B cell (primary cell): ENCODE data around the gene LAMP2. TPM values are rescaled to one million over a fixed set of nuclear protein-coding genes. Genes with fewer than 3 reads are reported as not detected.

Experiments used
- ATAC-seq: fragments of 200-7000 bp; cut with Tn5 transposase; one replicate; pipeline ENCODE4 v1.10.0; 2021; ENCODE audit warnings: low read depth, mild to moderate bottlenecking, moderate number of reproducible peaks, moderate library complexity
- CTCF ChIA-PET: fragments of 350-600 bp; sonication (Branson Sonifier 250); formaldehyde crosslinking; loops from one replicate; lab custom pipeline; 2021; ENCODE audit warnings: antibody characterized with exemption, inconsistent platforms; lab: Charles Lee
- POLR2A ChIA-PET: fragments of 350-600 bp; sonication (Branson Sonifier 250); formaldehyde crosslinking; loops from one replicate; lab custom pipeline; 2021; ENCODE audit warnings: antibody characterized with exemption; lab: Charles Lee
- DNase-seq: peaks from one replicate; pipeline ENCODE4 v3.0.0; 2013
- H2AFZ ChIP-seq: 2 replicates; pipeline ENCODE4 v1.6.1; 2012; ENCODE audit warnings: mild to moderate bottlenecking, low read depth, low read length; ENCODE audit not compliant: insufficient read depth, poor library complexity, severe bottlenecking
- H3K27ac ChIP-seq, 2 donors: 1 replicate in 1 of 2; 2 replicates in 1 of 2; pipeline ENCODE4 v1.5.1; 2012 to 2013; ENCODE audit warnings: low read length in 2 of 2, mild to moderate bottlenecking in 2 of 2, moderate library complexity in 1 of 2
- H3K27me3 ChIP-seq, 4 experiments: fragments of 200-600 bp in 1 of 4; sonication (generic) in 1 of 4; replicated peaks in 1 of 4; 1 replicate in 2 of 4; 2 replicates in 2 of 4; pipeline versions ENCODE4 v1.6.1 to v1.7.0; 2013 to 2016; ENCODE audit warnings: low read length in 3 of 4, mild to moderate bottlenecking in 2 of 4, mixed read lengths in 1 of 4, moderate library complexity in 1 of 4; ENCODE audit not compliant: insufficient read depth in 4 of 4, control insufficient read depth in 3 of 4; ENCODE audit errors: control extremely low read depth in 1 of 4
- H3K36me3 ChIP-seq, 2 experiments: replicated peaks in 1 of 2; 1 replicate in 1 of 2; 2 replicates in 1 of 2; pipeline versions ENCODE4 v1.6.1 to v1.7.1; 2013; ENCODE audit warnings: low read length in 1 of 2; ENCODE audit not compliant: insufficient read depth in 2 of 2, control insufficient read depth in 1 of 2; ENCODE audit errors: control extremely low read depth in 1 of 2, extremely low read depth in 1 of 2
- H3K4me1 ChIP-seq, 2 donors: fragments of 200-600 bp in 1 of 2; sonication (generic) in 1 of 2; 1 replicate in 1 of 2; 2 replicates in 1 of 2; pipeline versions ENCODE4 v1.5.1 to v1.6.1; 2013 to 2017; ENCODE audit warnings: low read length in 2 of 2; ENCODE audit not compliant: control insufficient read depth in 2 of 2, insufficient read depth in 2 of 2
- H3K4me2 ChIP-seq: replicated peaks from 2 replicates; pipeline ENCODE3; 2012; ENCODE audit warnings: mild to moderate bottlenecking, low read depth, low read length; ENCODE audit not compliant: poor library complexity, severe bottlenecking
- H3K4me3 ChIP-seq, 5 experiments: fragments of 200-600 bp in 1 of 5; sonication (generic) in 1 of 5; 1 replicate in 3 of 5; 2 replicates in 2 of 5; pipeline versions ENCODE4 v1.5.1 to v1.7.0; 2011 to 2016; ENCODE audit warnings: low read length in 4 of 5, mild to moderate bottlenecking in 4 of 5, low read depth in 2 of 5, control low read depth in 1 of 5, moderate library complexity in 1 of 5; ENCODE audit not compliant: insufficient read depth in 1 of 5; ENCODE audit errors: control extremely low read depth in 1 of 5, extremely low read depth in 1 of 5
- H3K79me2 ChIP-seq: fragments of 200-600 bp; sonication (generic); one replicate; pipeline ENCODE4 v1.6.0; 2016; ENCODE audit warnings: low read length; ENCODE audit not compliant: control insufficient read depth, insufficient read depth
- H3K9ac ChIP-seq: fragments of 200-600 bp; sonication (generic); 2 replicates; pipeline ENCODE4 v1.6.1; 2017; ENCODE audit warnings: mild to moderate bottlenecking, low read length, moderate library complexity
- H3K9me3 ChIP-seq, 3 donors: one replicate each; pipeline versions ENCODE4 v1.6.1 to v1.7.1; 2013; ENCODE audit warnings: low read length in 2 of 3; ENCODE audit not compliant: control insufficient read depth in 2 of 3, insufficient read depth in 1 of 3; ENCODE audit errors: control extremely low read depth in 1 of 3
- H4K20me1 ChIP-seq: 2 replicates; pipeline ENCODE4 v1.6.0; 2012; ENCODE audit warnings: mild to moderate bottlenecking, low read length; ENCODE audit not compliant: insufficient read depth, control insufficient read depth, poor library complexity, severe bottlenecking
- H3K27ac Mint-ChIP-seq: one replicate; pipeline ENCODE4 v1.8.0; 2021; ENCODE audit warnings: mixed read lengths
- H3K27me3 Mint-ChIP-seq: one replicate; pipeline ENCODE4 v1.8.0; 2021; ENCODE audit warnings: mixed read lengths
- H3K4me1 Mint-ChIP-seq: one replicate; pipeline ENCODE4 v1.8.0; 2021; ENCODE audit warnings: mixed read lengths
- H3K4me3 Mint-ChIP-seq: one replicate; pipeline ENCODE4 v1.8.0; 2021; ENCODE audit warnings: mixed read lengths
- H3K9me3 Mint-ChIP-seq: one replicate; pipeline ENCODE4 v1.8.0; 2022; ENCODE audit warnings: mixed read lengths; ENCODE audit not compliant: insufficient read depth
- CTCF ChIP-seq: fragments of 200-600 bp; IDR thresholded peaks from one replicate; pipeline ENCODE4 v1.8.0; 2022; ENCODE audit warnings: antibody characterized with exemption, mild to moderate bottlenecking
- EZH2 ChIP-seq: IDR thresholded peaks from 2 replicates; pipeline ENCODE4 v1.6.1; 2012; ENCODE audit warnings: borderline replicate concordance, low read depth, mild to moderate bottlenecking, moderate library complexity, low read length; ENCODE audit not compliant: insufficient read depth, poor library complexity, severe bottlenecking
- WGBS: methylation state at CpG from one replicate; pipeline ENCODE4 v1.1.5; 2013; ENCODE audit warnings: missing lambda C conversion rate; ENCODE audit not compliant: insufficient coverage; 5-methylcytosine and 5-hydroxymethylcytosine counted together
- intact Hi-C: fragments of 100-400 bp; cut with micrococcal nuclease; formaldehyde crosslinking; loops from one replicate; pipeline ENCODE4 v1.10.0; 2022
- polyA plus RNA-seq: library from polyadenylated mRNA; depleted of rRNA; stranded (reverse); fragments of >200 nt; gene quantifications from 2 replicates; pipeline ENCODE4 v1.2.3, GENCODE V29; 2012
- total RNA-seq, 2 donors: library from RNA; stranded (reverse); fragments of 120-200 nt in 1 of 2; gene quantifications; 1 replicate in 1 of 2; 2 replicates in 1 of 2; pipeline versions ENCODE4 v1.2.3 to v1.2.4, GENCODE V29; 2013 to 2022

LAMP2 gene
- total and polyA plus RNA-seq, 2 donors (not counting 1 experiment from before 2014, with no cell fraction given), result 11.2 to 37.1 TPM

- Mint-ChIP-seq H3K4me1 (peaks cover 44% of the 10 kb centered on the region), H3K27ac (no peak overlapping the region), H3K9me3 (no peaks in the 10 kb centered on the region), H3K27me3 (no peaks in the 10 kb centered on the region), H3K4me3 (no peak overlapping the region)
- H4K20me1 ChIP-seq, result peaks cover 5% of the 10 kb centered on the region
- no CpG with 5 or more reads among the region's 2 CpGs for WGBS
- H3K27ac ChIP-seq, result no peak overlapping the region
- intact Hi-C loops, result no loop called here
- no peak for DNase-seq
- H3K27me3 ChIP-seq, result no peaks in the 10 kb centered on the region
- no peak overlapping the region for H3K4me3 ChIP-seq
- H3K36me3 ChIP-seq, result no peaks in the 10 kb centered on the region
- ChIA-PET POLR2A (no interaction called here), CTCF (interaction anchor here (0.7 to 1.4 kb wide), 4 partner anchors 11 to 815 kb away, joined by 3 read pairs; no protein-coding TSS in a partner anchor)
- H3K4me1 ChIP-seq, result peaks cover 11 to 13% of the 10 kb centered on the region in 2 donors
- TF ChIP-seq EZH2 (no peak), CTCF (no peak)
- no peak overlapping the region for H3K4me2 ChIP-seq
- ATAC-seq, result no peak
- no peaks in the 10 kb centered on the region for H3K9me3 ChIP-seq
- peaks cover 37% of the 10 kb centered on the region for H3K79me2 ChIP-seq
- H3K9ac ChIP-seq, result no peak overlapping the region
- H2AFZ ChIP-seq, result no peak overlapping the region
These were observed 6.7 kb downstream of the LAMP2 start for GRCh38 chrX:120462370-120462769.

GRCh38 chrX:120459309-120459708 lies 9.8 kb downstream of the LAMP2 start:
- Histone ChIP-seq H3K79me2 (peaks cover 23% of the 10 kb centered on the region), H3K4me2 (no peak overlapping the region), H2AFZ (no peak overlapping the region), H4K20me1 (peaks cover 5% of the 10 kb centered on the region), H3K27ac (no peak overlapping the region), H3K9me3 (no peaks in the 10 kb centered on the region), H3K27me3 (no peaks in the 10 kb centered on the region), H3K4me3 (no peak overlapping the region), H3K36me3 (peaks cover 0 to 4% of the 10 kb centered on the region in 2 experiments), H3K9ac (no peak overlapping the region), H3K4me1 (peaks cover 16 to 22% of the 10 kb centered on the region in 2 donors)
- peaks cover 43% of the 10 kb centered on the region for H3K4me1 Mint-ChIP-seq
- no peak overlapping the region for H3K4me3 Mint-ChIP-seq
- H3K9me3 Mint-ChIP-seq, result no peaks in the 10 kb centered on the region
- POLR2A ChIA-PET, result interaction anchor here (0.6 kb wide), 1 partner anchor 10 kb away, joined by 3 read pairs; the partner anchor contains the start of gene LAMP2
- CTCF ChIA-PET, result no interaction called here
- intact Hi-C loops, result no loop called here
- H3K27ac Mint-ChIP-seq, result no peak overlapping the region
- TF ChIP-seq EZH2 (no peak), CTCF (no peak)
- DNase-seq (no peak), ATAC-seq (no peak)
- no peaks in the 10 kb centered on the region for H3K27me3 Mint-ChIP-seq
